Measurements from ENCODE around the gene EPB41L1. TPM values are rescaled to one million over a fixed set of nuclear protein-coding genes. Genes with fewer than 3 reads are reported as not detected.

The EPB41L1 gene
- total and polyA plus RNA-seq, 10 donors: 1.5 to 18.6 (median 12.0) TPM

DNA sequence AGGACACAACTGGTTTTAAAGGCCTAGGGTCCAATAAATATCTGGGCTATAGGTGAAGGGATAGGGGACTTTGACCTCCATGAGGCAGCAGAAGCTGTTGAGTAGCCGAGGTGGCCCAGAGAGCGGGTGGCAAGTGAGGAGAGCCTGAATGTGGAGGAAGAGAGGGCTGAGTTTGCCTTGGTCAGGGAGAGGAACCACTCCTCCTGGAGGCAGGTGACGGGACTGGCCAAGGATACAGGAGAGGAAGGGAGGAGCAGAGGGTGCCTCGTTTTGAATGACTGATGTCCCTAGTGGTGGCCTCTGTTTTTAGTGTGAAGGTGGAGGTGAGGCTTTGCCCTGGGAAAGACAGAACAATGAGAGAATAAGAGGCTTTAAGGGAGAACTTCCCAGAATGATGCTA lies 62.7 kb downstream of the EPB41L1 start:
- no peaks in the 10 kb centered on the region for H3K4me1 ChIP-seq
- no peak overlapping the region for H3K4me3 ChIP-seq
- intact Hi-C loops (cut with DNase I; ENCODE audit: low total_unique reads): loop anchor here (5.0 kb wide), 1 partner anchor 220 kb away; no protein-coding TSS in a partner anchor
- no peaks in the 10 kb centered on the region for H3K9me3 ChIP-seq
- TF ChIP-seq POLR2A (IDR thresholded peaks at IDR 0.05) (no peak), CTCF (IDR thresholded peaks at IDR 0.05 in 8 of 11, conservative IDR thresholded peaks at IDR 0.05 in 3 of 11) (no peak), POLR2AphosphoS5 (IDR thresholded peaks at IDR 0.05) (no peak)
- H3K27ac ChIP-seq: no peak overlapping the region
- WGBS, 5 donors: 63 to 72% (median 69%) methylated on average over 4 of the region's 4 CpGs
- peak; percentile 7 for DNase-seq
- no peaks in the 10 kb centered on the region for H3K27me3 ChIP-seq (replicated peaks in 1 of 7)
- peaks cover 0 to 10% (median 0%) of the 10 kb centered on the region in 6 donors for H3K36me3 ChIP-seq

DNA sequence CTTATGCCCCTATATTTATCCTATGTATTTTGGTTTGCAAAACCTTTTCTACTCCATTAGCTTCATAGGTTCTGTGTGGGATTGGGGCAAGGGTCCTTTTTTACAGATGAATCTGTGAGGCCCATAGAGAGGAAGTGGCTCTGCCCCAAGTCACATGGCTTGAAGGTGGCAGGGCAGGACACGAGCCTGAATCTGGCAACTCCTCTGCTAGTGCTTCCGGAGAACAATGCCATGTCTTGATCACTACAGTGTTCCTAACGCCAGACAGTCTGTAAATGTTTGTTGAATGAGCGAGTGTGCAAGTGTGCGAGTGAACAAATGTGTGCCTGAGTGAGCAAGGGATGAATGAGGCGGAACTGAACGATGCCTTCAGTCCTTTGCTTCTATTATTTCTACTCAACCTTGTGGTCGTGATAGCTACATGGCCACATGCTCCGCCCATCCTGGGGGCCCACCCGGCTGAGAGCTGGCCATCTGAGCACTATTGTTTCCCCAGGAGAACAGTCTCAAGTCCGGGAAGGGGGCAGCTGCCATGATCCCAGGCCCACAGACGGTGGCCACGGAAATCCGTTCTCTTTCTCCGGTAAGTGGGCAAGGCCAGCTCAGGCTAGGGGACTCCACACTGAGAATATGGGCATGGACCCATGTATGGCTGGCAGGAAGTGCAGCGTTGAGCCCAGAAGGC lies 64.0 kb downstream of the EPB41L1 start:
- Histone ChIP-seq H3K4me3 (no peak overlapping the region), H3K36me3 (peaks cover 0 to 5% (median 0%) of the 10 kb centered on the region in 6 donors), H3K27ac (no peak overlapping the region), H3K27me3 (replicated peaks in 1 of 7) (no peaks in the 10 kb centered on the region), H3K9me3 (no peaks in the 10 kb centered on the region), H3K4me1 (no peaks in the 10 kb centered on the region)
- DNase-seq: peak; percentile 32
- WGBS, 5 donors: 71 to 82% (median 80%) methylated on average over 16 of the region's 16 CpGs
- intact Hi-C loops (cut with DNase I; ENCODE audit: low total_unique reads): loop anchor here (5.0 kb wide), 1 partner anchor 219 kb away; no protein-coding TSS in a partner anchor
- no peak for TF ChIP-seq POLR2AphosphoS5 (IDR thresholded peaks at IDR 0.05)
- TF ChIP-seq POLR2A (IDR thresholded peaks at IDR 0.05): no peak
- no peak for TF ChIP-seq CTCF (IDR thresholded peaks at IDR 0.05 in 8 of 11, conservative IDR thresholded peaks at IDR 0.05 in 3 of 11)

DNA sequence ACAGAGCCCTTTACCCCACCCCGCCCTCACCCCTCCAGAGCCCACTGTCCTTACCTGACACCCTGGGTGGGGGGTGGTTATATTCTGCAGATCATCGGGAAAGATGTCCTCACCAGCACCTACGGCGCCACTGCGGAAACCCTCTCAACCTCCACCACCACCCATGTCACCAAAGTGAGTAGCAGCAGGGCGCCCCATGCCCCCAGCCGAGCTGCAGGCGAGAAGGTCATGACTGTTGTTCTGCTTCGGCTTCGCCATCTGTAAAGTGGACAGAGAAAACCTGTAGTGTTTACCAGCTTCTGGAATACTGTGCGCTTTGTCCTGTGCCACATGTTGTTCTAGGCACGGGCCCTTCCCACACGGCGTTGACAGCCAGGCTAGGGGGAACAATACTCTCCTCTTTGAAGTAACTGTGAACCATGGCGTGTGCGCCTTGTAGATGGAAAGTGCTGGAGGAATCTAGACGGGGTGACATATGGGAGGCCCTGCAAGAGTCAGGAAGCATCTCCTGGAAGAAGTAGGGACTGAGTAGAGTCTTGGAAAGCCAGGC lies 65.2 kb downstream of the EPB41L1 start:
- intact Hi-C loops (cut with DNase I; ENCODE audit: low total_unique reads): loop anchor here (5.0 kb wide), 1 partner anchor 218 kb away; no protein-coding TSS in a partner anchor
- H3K27me3 ChIP-seq (replicated peaks in 1 of 7): no peaks in the 10 kb centered on the region
- no peak for TF ChIP-seq POLR2AphosphoS5 (IDR thresholded peaks at IDR 0.05)
- TF ChIP-seq CTCF (IDR thresholded peaks at IDR 0.05 in 8 of 11, conservative IDR thresholded peaks at IDR 0.05 in 3 of 11): no peak
- no peak for TF ChIP-seq POLR2A (IDR thresholded peaks at IDR 0.05)
- no peaks in the 10 kb centered on the region for H3K4me1 ChIP-seq
- H3K36me3 ChIP-seq: peaks cover 0 to 5% (median 0%) of the 10 kb centered on the region in 6 donors
- DNase-seq: peak; percentile 41
- no peak overlapping the region for H3K4me3 ChIP-seq
- no peak overlapping the region for H3K27ac ChIP-seq
- WGBS, 5 donors: 92 to 96% (median 94%) methylated on average over 17 of the region's 17 CpGs
- H3K9me3 ChIP-seq: no peaks in the 10 kb centered on the region

DNA sequence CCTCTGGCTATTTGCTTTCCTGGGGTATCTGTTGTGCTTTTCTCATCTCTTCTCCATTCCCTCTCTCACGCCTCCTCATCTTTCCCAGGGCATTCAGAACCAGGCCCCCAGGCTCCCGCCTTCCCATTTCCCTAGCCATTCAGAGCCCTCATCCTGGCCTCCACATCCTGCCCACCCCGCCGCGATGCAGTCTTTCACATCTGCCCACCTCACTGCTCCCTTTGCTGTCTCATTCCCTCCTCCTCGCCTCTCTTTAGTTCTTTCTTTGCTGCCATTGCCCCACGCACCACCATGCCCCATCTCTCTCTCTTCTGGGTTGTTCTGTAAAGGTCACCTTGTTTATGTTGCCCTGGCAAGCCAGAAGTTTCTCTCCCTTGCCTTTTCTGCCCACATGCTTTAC lies 71.1 kb downstream of the EPB41L1 start:
- H3K9me3 ChIP-seq: no peaks in the 10 kb centered on the region
- no peak overlapping the region for H3K4me3 ChIP-seq
- intact Hi-C loops (cut with DNase I; ENCODE audit: low total_unique reads): no loop called here
- 85 to 93% (median 89%) methylated on average over 7 of the region's 7 CpGs for WGBS, 5 donors
- TF ChIP-seq POLR2A (IDR thresholded peaks at IDR 0.05): no peak
- no peak for TF ChIP-seq POLR2AphosphoS5 (IDR thresholded peaks at IDR 0.05)
- TF ChIP-seq CTCF (IDR thresholded peaks at IDR 0.05 in 8 of 11, conservative IDR thresholded peaks at IDR 0.05 in 3 of 11): no peak
- H3K36me3 ChIP-seq: peaks cover 0 to 7% (median 0%) of the 10 kb centered on the region in 6 donors
- H3K27ac ChIP-seq: no peak overlapping the region
- H3K27me3 ChIP-seq (replicated peaks in 1 of 7): no peaks in the 10 kb centered on the region
- peaks cover 0 to 4% (median 0%) of the 10 kb centered on the region in 6 donors for H3K4me1 ChIP-seq
- no peak for DNase-seq

Measured in spleen (tissue), 11 donors.